Superior temporal gyrus (tissue), 1 donor: ENCODE results near the gene STAB2.

Experiments
- DNase-seq: peaks from one replicate; pipeline ENCODE4 v3.0.0-alpha.2; 2016; ENCODE audit errors: extremely low spot score

The STAB2 gene

DNA sequence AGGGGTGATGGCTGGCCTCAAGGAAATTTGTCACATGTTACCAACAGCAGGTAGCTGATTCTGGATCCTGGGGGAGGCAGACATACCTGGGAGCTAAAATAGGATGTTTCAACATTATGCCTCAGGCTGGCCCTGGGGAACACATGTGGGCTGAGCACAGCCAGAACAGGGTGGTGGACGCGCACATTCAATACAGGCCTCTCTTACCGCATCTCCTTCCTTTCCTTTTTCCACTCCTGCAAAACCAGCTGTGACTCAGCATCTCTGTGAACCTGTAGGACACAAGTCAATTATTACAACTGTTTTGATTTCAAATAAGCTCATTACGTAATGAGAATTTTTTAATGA is 193.0 kb downstream of the STAB2 start:
- DNase-seq, result no peak

DNA sequence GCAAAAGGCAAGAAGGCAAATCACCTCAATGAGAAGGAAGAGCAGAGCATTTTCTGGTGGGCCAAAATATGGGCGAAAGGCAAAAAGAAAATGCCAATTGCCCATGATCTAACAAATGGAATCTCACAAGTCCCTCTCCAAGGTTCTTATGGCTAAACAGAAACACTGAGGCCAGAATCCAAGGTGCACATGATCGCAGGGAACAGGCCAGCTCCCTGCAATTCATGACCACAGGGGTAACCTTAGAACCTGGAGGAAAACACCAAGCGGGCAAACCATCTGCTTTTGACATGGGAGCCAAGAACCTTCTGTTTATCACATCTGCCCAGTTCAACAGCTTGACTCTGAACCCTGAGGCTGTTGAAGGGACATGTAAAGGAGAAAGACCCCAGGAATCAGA is 193.9 kb downstream of the STAB2 start:
- no peak for DNase-seq

DNA sequence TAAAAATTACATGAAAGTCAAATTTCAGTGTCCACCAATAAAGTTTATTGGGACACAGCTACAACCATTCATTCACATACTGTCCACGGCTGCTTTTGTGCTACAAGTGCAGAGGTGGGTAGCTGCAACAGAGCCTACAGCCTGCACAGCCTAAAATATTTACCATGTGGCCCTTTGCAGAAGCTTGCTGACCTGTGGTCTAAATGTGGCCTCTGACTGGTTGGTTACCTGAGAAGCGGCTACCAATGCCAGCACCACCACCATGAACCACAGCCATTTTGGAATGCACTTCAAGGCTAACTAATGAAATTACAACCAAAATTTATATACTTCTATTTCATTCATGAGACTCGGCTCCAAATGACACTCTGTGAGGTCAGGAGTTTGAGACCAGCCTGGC is 195.3 kb downstream of the STAB2 start:
- DNase-seq, result no peak

DNA sequence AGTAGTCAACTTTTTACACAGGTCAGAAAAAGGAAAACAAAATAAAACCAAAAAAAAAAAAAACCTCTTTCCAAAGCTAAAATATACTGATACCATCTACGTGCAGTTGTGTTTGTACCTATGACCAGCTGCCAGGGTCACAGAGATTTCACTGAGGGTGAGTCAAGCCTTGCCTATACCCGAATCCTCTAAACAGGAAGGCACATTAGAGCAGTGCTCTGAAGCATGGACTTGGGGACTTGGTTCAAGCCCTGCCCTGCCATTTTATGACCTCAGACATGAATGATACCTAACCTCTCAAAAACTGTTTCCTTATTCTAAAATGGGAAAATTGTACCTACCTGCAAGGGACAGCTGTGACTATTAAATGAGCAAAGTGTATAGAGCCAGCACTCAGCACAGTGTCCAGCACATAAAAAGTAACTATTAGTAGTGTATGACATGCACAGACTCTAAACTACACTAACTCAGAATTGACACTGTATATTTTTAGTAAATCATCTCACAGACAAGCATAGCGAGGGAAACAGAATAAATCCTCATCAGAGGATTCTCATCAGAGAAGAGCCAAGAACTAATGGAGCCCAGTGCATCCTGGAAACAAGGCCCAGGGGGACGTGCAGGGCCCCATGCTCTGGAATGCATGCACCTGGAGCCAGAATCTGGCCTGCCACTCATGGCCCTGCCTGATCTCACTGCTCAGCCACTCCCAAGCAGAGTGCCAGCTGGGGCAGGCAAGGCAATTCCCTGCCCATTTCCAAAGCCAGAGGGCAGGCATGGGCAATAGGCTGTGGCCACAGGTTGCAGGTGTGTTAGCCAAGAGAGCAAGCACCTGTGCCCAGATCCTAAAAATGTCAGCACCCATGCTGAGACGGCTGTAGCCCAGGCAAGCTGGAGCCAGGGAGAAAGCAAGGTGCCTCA is 196.9 kb downstream of the STAB2 start:
- DNase-seq, result no peak

DNA sequence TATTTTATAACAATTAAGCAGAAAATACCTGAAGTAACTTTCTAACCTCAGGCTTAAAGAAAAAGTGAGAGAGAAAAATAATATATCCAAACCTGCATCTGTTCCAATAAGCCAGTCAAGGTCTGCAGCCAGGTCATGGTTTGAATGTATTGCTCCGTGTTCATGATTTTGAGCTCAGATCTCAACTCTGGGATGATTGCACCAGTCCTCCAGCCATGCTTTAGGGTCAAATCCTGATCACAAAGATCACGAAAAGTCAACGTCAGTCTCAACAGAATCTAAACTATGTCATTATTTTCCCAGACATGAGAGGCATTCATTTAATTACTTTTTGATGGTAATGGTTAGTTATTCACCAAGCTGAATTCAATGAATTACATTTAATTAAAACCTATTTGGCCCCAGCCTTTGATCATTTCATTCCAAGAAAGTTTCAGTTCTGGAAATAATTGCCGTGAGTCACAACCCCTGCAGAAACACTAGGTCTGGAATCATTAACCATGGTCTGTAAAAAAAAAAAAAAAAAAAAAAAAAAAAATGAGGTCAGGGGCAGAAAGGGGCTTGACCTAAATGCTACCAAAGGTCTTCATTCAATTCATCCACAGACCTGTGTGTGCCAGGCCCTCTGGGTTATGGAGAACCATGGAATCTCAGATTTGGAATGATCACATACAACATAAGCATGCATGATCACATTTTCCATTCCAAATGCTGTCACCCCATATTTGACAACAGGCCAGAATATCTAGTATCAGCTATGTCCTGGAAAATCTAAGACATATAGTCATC is 198.4 kb downstream of the STAB2 start:
- DNase-seq, result no peak

DNA sequence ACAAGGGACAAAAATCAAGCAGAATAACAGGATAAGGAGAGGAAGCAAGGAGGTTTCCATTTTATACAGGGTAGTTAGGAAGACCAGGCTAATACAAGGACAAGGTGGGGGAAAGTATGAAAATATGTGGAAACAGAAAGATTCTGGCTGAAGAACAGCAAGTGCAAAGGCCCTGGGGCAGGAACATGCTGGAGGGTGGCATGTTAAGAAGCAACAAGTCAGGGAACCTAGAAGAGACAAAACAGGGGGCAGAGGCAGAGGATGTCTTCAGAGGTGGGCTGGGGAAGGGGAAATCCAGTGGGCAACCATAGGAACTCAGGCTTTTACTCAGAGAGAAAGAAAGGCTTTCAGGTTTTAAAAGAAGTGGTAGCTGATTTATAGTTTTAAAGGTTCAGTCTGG is 199.1 kb downstream of the STAB2 start:
- DNase-seq, result no peak

DNA sequence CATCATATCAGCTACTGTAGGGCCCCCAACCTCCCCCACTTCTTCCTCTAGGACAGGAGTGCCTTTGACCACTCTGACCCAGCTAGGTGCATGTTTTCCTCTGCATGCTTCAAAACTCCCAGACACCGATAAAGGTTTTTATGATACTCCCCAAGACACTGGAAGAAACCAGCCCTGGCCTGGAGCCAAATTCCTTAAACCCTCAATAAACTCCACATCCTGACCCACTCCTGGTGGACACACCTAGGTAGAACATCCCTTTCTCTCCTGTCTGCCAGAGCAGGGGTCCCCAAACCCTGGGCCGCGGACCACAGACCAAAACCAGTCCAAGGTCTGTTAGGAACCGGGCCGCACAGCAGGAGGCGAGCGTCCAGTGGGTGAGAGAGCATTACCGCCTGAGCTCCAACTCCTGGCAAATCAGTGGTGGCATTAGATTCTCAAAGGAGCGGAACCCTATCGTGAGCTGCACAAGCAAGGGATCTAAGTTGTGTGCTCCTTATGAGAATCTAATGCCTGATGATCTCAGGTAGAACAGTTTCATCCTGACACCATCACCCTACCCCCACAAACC is 204.4 kb downstream of the STAB2 start:
- DNase-seq, result no peak

DNA sequence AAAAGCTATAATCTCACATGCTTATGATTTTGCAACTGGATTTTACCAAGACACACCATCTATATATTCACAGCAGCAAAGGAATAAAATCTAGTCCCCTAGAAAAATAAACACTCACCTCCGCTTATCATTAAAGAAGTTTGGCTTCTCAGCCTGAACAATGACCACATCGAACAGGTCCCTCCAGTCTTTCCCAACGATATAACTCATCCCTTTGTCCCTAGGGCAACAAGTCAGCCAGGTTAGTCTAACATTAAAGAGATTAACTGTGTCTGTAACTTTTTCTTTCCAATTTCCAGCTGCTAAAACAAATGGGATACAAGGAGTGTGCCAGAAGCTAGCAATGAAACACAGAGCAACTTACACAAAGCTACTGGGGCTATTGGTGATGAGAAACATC is 206.0 kb downstream of the STAB2 start:
- no peak for DNase-seq

DNA sequence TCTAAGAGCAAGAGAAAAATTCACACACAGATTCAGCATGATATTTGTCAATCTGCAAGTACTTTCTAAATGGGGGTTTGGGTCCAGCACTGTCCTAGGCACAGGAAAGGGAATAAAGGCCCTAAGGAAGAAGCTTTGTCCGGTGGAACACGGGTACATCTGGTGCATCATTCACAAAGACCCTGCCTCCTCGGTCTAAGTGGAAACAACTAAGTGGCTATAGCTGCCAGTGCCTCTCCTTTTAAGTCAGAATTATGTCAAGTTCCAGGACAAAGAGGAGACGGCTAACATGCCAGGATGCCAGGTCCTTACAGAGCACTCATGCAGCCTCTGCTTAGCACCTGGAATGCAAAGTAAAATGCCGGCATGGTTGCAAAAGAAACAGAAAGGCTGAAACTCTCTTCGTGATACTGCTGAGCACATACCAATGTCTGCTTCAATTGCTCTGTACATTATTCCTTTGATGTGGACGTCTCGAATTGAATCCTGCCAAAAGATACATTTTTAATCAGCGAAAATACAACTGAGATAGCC is 206.5 kb downstream of the STAB2 start:
- DNase-seq, result no peak

DNA sequence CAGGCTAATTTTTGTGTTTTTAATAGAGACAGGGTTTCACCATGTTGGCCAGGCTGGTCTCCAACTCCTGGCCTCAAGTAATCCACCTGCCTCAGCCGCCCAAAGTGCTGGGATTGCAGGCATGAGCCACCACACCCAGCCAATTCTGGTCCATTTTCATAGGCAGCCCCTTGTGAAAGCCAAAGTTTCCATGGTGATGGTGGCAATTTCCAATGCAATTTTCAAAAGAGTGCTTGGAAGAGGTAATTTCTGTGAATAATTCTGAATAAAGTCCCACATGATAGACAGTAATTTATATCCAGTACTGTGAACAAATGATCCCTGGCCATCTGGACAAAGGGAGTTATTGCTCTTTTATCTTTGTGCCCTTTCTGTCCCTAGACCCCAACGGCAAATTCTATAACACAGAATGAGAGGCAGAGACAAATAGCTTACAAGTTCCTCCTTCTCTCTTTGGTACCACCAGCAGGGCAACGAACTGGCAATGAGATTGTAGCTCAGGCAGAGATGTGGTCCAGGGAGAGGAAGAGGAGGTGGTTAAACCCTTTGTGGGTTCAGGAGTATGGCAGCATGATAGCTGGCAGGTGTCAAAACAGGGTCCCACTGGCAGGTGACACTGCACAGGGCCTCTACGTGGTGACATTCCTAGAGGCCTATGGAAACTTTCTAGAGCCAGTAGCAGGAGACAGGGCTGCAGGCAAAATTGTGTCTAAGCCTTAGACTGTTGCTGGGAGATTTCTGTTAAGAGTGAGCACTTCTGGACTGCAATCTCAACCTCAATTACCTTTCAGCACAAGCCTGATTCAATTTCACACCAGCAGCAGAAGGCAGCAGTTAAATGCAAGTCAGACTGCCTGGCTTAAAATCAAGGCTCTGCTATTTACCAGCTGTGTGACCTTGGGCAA is 207.5 kb downstream of the STAB2 start:
- DNase-seq, result no peak

DNA sequence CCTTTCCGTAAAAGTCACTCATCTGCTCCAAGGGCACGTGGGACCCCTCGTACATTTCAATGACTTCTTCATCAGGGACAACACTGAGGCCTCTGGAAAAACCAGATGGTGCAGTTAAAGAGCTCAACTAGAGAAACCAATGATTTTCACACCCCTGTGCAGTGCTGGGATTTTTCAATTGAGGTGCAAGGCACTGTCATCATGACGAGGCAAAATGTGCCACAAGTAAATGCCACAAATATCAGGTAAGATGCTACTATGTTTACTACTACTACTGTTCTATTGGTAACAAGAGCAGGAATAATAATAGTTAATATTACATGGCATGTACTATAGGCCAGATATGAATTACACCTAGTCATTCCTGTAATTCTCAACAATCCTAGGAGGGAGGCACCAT is 211.5 kb downstream of the STAB2 start:
- DNase-seq, result no peak

DNA sequence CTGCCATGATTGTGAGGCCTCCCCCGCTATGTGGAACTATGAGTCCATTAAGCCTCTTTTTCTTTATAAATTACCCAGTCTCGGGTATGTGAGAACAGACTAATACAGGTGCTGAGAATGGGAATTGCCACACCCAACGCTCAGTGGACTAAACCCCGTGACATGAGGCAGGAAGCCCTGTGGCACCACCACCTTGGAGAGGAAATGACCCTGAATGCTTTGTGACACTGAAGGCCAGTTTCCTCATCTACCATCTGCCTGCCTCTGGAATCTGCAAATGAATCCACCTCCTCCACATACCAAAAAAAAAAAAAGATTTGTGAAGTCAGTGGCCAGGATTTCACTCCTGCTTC is 212.4 kb downstream of the STAB2 start:
- no peak for DNase-seq

DNA sequence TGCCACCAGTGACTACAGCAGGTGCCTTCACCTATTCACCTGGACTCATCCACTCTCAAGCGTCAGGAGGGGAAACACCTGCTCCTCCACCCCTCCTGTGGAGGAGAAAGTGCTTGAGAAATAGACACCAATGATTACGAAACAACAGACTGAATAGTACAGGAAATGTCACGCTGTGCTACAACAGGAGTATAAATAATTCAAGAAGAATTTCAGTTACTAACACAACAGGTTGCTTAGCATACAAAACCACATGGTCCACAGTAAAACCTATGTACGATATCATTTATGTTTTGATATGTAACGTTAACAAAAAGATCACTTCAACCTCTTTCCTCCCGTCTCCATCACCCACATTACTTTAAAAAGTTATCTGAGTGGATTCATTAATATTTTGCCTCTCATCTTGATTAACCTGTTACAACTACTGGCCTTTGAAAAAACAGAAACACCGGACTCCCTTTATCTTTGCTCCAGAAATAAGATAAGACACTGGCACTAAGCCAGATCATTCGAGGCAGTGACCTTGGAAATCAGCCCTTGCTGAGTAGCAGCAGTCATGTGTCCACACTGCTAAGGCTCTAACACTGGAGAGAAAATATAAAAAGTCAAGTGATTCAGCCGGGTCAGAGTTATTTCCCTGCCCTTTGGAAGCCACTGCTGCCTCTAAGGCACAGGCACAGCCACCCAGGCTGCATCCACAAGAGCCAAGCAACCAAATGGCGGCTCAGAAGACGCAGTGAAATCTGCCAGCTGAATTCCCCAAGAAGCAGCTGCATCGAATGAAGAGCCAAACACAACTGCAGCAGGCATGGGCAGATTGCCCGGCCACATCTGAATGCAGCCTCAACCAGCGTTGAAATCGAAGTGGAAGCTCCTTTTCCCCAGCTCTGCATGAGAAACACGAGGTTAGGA is 213.0 kb downstream of the STAB2 start:
- peak; percentile 75 for DNase-seq

DNA sequence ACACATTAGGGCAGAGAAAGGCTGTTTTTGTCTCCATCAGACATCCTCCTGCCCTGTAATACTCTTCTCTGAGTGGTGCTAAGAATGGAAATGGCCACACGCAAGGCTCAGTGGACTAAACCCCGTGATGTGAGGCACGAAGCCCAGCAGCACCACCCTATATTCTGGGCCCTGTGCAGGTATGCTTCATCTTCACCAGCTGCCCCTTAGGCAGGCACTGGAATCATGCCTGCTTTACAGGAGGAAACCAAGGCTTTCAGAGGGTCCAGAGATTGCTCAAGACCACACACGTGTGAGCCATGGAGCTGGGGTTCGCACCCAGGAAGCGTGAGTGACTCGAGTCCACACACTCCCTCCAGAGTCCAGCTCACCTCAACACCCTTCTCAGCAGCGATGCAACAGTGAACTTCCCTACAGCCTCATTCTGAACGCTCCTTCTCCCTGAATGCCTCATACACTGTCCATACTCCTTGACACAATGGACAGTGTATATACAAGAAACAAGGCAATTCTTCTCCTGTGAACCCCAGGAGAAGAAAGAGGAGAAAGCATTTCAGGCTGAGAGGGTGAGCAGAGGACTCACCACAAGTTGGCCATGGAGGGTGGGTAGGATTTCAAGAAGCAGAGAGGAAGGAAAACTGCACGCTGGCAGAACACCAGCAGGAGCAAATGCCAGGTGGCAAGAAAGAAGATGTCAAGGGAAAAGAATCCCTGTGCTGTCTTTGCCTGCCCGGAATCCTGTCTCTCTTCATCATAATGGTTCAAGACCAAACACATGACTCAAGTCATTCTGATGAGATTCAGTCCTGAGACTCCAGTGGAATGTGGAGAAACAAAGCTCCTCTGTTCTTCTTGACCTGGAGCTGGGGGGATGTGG is 214.9 kb downstream of the STAB2 start:
- DNase-seq, result no peak

DNA sequence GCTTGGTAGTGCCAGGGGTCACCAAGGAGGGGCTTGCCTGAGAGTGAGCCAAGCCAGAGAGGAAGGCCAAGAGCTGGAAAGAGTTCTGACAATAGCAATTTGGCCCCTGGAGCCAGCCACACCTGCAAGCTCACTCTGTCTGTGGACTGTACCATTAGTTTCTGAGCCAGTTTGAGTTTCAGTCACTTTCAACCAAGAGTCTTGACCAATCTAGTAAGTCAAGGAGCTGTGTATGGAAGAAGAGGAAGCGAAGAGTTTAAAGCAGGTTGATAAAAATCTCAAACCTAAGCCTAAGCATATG is 215.5 kb downstream of the STAB2 start:
- no peak for DNase-seq

DNA sequence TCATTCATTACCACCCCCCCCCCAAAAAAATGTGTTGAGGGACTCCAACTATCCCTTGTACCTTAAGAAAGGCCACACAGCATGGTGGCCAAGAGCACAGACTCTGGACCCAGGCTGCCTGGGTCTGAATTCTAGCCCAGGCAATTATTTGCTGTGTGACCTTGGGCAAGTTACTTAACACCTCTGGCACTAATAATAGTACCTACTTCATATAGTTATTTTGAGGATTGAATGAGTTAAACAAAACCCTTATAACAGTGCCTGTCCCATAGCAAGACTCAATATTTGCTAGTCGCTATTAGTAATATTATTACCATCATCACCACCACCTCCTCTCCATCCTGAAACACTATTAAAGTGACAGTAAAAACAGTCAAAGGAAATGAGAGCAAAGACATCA is 216.8 kb downstream of the STAB2 start:
- DNase-seq, result no peak

DNA sequence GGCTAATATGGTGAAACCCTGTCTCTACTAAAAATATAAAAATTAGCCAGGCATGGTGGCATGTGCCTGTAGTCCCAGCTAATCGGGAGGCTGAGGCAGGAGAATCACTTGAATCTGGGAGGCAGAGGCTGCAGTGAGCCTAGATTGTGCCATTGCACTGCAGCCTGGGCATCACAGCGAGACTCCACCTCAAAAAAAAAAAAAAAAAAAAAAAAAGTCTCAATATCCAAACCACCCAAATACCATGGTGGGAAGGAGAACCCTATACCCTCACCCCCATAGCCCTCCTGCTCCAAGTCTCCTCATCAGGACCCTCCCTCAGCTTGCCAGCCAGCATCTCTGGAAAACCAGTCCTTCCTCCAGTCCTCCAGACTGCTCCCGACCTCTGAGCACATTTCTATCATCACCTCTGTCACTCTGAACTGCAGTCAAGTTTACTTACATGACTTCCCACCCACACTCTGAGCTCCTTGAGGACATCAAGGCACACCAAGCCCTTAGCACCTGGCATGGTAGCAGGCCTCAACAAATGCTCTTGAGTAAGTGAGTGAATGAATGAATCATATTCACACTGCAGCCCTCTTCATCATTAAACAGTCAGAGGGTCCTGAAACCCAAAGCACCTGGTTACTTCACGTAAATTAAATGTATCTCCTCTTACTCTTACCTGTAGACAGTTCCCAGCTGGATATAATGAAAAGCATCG is 218.7 kb downstream of the STAB2 start:
- no peak for DNase-seq

DNA sequence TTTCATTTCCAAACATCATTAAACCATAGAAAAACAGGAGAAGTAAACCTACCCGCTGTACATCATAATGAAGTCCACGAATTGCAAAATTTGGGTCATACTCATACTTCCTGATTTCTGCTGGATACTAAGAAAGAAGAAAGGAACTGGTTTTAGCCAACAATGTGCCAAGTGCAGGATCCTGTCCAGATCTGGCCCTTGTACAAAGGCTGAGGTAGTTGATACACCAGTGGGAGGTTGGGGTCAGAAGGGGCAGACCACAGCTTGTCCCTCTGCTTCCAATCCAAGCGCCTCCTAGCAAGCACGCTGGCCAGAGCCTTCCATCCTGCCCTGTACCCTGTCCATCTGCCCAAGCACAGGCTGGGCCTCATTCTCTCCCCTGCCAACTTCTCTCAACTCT is 219.7 kb downstream of the STAB2 start:
- DNase-seq, result no peak
